Stimulated activated CD8-positive, alpha-beta memory T cell treated with anti-CD3 and anti-CD28 coated beads, Interleukin-2, amount 100 ng/mL, for 48 hours (primary cell): ENCODE measurements around the gene KCNQ1OT1.

Experiments
- DNase-seq, 2 donors: peaks; one replicate each; pipeline ENCODE4 v3.0.0-alpha.2; 2020; ENCODE audit warnings: low read depth in 2 of 2

KCNQ1OT1 gene

GRCh38 chr11:2594267-2594666, 105.5 kb downstream of the KCNQ1OT1 start:
- DNase-seq: no peak

DNA sequence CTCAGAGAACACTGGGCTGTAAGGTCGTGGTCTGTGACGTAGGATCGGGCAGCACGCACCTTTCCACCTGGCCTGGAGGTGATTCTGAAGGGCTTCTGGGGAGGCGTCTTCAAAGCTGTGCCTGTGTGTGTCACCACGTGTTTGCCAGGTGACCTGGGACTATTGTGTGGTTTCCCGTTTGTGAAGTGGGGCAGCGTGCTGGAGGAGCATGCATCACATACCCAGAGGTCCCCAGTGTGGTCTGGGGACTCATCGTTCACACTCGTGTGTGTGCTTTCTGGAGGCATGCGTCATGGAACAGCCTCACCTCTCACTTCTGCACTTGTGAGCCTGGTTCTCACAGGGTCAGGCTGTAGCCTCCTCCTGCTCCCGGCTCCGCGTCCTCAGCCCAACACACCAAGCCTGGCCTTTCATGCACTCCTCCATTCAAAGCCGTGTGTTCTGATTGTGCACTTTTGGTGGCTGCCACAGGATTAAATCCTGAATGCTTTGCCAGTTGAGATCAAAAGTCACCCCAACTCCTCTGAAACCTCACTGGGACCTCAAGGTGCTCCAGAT, 106.3 kb downstream of the KCNQ1OT1 start:
- DNase-seq: no peak

- DNase-seq: no peak
Observed at GRCh38 chr11:2592559-2593392, 107.0 kb downstream of the KCNQ1OT1 start.

- DNase-seq: no peak
Observed at GRCh38 chr11:2591805-2592204, 108.0 kb downstream of the KCNQ1OT1 start.

GRCh38 chr11:2590965-2591754, 108.6 kb downstream of the KCNQ1OT1 start:
- no peak for DNase-seq

DNA sequence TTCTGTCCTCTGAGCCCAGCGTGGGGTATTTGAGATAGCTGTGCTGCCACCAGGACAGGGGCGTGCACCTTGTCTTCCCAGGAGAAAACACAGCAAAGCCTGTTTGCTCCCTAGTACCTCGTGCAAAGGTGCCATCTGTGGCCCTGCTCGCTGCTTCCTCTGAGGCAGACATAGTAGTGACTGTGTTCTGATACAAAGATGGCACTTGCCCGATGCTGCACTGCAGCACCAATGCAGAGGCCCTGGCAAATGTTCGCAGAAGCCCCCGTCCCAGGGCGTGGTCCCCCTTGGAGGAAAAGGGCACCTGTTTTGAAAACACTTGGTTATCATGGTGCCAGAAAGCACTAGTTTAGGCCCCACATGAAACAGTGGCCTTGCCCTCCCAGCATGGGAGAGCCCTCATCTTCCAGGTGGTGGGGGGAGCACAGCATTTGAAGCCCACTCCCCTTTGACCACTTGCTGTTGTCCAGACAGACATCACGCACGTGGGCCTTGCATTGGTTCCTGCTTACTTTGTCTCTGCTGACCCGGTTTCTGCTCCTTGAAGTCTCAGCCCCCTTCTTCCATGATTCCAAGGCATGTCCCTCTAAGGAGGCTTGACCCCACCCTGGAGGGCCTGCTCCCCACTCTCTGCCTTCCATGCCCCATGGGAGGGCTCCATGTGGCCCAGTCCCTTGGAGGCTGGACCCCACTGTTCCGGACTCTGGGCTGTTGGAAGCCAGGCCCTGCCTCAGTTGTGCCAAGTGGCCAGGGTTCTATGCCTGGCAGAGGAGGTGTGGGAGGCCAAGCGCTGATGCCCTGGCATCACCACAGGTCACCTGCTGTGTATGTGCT, 109.4 kb downstream of the KCNQ1OT1 start:
- DNase-seq: no peak

GRCh38 chr11:2589538-2589934, 110.3 kb downstream of the KCNQ1OT1 start:
- DNase-seq: no peak

GRCh38 chr11:2588809-2589537, 110.8 kb downstream of the KCNQ1OT1 start:
- DNase-seq: no peak

- no peak for DNase-seq
Observed at GRCh38 chr11:2587976-2588748, 111.6 kb downstream of the KCNQ1OT1 start.

DNA sequence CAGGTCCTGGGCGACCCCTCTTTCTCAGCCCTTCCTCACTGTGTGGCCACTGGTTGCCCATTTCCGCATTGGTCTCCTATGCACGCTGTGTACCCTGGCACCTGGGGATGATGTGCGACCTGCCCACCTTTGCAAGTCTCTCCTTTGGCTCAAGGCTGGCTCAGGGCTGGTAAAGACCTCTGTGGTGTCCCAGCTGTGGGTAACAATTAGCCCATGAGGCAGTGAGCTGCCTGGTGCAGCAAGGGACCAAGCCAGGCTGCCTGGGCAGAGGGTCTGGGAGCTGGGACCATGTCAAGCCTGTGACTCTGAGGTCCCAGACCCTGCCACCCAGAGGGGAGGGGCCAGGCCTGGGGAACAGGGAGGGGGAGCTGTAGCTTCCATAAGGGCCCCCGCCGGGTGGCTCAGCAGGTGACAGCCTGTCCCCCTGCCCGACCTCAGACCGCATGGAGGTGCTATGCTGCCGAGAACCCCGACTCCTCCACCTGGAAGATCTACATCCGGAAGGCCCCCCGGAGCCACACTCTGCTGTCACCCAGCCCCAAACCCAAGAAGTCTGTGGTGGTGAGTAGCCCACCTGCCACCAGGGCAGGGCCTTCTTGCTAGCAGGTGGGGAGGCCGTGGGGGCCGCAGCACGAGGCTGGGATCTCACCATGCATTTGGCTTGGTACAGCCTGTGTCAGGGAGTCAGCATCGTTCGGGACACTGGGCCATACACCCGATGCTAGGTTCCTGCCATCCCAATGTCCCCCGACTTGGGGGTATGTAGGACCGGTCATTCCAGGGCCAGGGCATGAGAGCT, 112.5 kb downstream of the KCNQ1OT1 start:
- DNase-seq: no peak

DNA sequence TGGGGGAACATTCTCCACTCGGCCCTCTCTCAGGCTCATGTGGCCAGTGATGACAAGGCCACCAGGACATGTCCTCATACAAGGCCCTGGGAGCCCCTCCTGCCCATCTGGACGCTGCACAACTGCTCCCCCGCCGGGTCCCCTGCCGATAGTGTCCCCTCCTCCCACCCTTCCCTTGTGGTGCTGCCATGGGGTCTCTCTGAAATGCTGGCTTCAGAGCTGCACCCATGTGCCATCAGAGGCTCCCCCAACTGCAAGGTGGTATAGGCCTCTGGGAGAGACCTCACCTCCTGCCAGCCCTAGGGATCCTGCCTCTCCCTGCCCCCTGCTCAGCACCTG, 113.0 kb downstream of the KCNQ1OT1 start:
- no peak for DNase-seq

- no peak for DNase-seq
Observed at GRCh38 chr11:2586087-2586792, 113.6 kb downstream of the KCNQ1OT1 start.

DNA sequence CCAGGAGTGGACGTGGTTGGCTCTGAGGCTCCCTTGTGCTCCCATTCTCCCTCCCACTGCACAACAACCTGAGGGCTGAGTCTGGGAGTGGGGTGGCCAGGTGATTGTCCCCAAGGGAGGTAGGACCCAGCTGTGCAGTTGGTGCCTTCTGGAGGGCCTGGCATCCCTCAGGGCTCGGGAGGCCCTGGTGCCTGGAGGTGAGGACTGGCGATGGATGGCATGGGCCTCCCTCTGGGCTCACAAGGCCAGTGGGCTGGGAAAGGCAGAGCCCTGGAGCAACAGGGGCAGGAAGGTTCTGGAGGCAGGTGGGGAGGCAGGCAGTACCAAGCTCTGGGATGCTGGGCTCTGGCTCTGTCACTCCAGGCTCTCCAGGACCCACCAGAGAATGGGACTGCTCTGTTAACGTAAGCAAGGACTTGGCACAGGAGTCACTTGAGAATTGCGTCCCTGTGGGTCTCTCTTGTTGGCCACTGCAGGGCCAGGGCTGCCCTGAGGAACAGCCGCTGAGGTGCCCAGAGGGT, 114.2 kb downstream of the KCNQ1OT1 start:
- no peak for DNase-seq

GRCh38 chr11:2584812-2585565, 114.8 kb downstream of the KCNQ1OT1 start:
- DNase-seq: no peak

DNA sequence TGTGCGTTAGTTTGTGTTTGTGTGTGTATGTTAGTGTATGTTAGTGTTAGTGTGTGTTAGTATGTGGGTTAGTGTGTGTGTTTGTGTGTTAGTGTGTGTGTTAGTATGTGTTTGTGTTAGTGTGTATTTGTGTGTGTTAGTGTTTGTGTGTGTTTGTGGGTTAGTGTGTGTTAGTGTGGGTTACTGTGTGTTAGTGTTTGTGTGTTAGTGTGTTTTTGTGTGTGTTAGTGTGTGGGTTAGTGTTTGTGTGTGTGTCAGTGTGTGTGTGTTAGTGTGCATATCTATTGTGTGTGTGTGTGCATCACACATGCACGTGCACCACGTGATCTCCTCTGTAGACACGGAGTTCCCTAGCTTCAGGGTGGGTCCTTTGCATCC, 115.4 kb downstream of the KCNQ1OT1 start:
- no peak for DNase-seq

- no peak for DNase-seq
Observed at GRCh38 chr11:2583605-2583958, 116.2 kb downstream of the KCNQ1OT1 start.

DNA sequence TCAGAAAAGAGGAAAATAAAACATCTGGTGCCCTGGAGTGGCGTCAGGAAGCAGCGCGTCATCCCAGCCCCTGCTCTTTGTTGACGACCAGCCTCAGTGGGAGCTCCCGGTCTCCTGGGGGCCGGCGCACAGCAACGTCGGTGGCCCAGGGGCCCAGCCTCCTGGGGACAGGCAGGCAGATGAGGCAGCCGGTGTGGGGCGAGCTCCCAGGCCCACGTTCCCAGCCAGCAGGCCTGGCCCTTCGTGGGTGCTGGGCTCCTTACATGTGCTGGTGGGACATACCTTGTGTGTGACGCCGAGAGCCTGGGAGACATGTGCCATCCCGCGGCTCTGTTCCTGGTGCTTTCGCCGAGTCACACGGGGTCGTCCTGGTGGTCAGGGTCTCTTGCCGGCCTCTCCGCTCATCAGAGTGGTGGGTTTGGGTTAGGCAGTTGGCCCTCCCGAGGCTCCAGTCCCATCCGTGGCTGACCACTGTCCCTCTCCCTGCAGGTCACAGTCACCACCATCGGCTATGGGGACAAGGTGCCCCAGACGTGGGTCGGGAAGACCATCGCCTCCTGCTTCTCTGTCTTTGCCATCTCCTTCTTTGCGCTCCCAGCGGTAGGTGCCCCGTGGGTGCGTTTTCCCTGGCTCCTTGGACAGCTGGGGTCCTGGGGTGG, 116.7 kb downstream of the KCNQ1OT1 start:
- no peak for DNase-seq
